HepG2 (cell line): Measurements from ENCODE around the gene PCBP4. TPM values are rescaled to one million over a fixed set of nuclear protein-coding genes. Genes with fewer than 3 reads are reported as not detected.

Source experiments
- DDIT3 ChIP-seq: sonication (generic); formaldehyde crosslinking; IDR thresholded peaks from 2 replicates; pipeline ENCODE4 v1.4.0; 2020; ENCODE audit warnings: mild to moderate bottlenecking, missing genetic modification reagents
- HOXA7 ChIP-seq: sonication (generic); formaldehyde crosslinking; IDR thresholded peaks from 2 replicates; pipeline ENCODE4 v1.8.1; 2022; ENCODE audit warnings: mild to moderate bottlenecking, missing genetic modification reagents, moderate library complexity
- KLF15 ChIP-seq: sonication (generic); formaldehyde crosslinking; IDR thresholded peaks from 2 replicates; pipeline ENCODE4 v1.8.1; 2023; ENCODE audit warnings: borderline replicate concordance, mild to moderate bottlenecking, inconsistent platforms, missing genetic modification reagents, mixed read lengths
- KLF6 ChIP-seq: IDR thresholded peaks from 2 replicates; pipeline ENCODE4 v1.8.0; 2016; ENCODE audit warnings: missing biosample characterization, missing genetic modification reagents
- NKX3-1 ChIP-seq: sonication (generic); formaldehyde crosslinking; IDR thresholded peaks from 2 replicates; pipeline ENCODE4 v1.5.0; 2020; ENCODE audit warnings: missing genetic modification reagents
- RBFOX2 ChIP-seq: fragments of 200-400 bp; formaldehyde crosslinking; IDR thresholded peaks from 2 replicates; pipeline ENCODE4 v1.6.1; 2017; ENCODE audit warnings: low read depth, mild to moderate bottlenecking, low read length
- RBM22 ChIP-seq: fragments of 200-400 bp; formaldehyde crosslinking; optimal IDR thresholded peaks from 2 replicates; pipeline ENCODE3; 2017; ENCODE audit warnings: mild to moderate bottlenecking, low read length, moderate library complexity
- SSRP1 ChIP-seq: IDR thresholded peaks from 2 replicates; pipeline ENCODE4 v1.6.1; 2016; ENCODE audit warnings: control low read depth
- TBL1XR1 ChIP-seq: fragments of 150-350 bp; IDR thresholded peaks from 2 replicates; pipeline ENCODE4 v1.6.1; 2014; ENCODE audit warnings: borderline replicate concordance, low read length; ENCODE audit not compliant: partially characterized antibody
- ZNF230 ChIP-seq: sonication (generic); formaldehyde crosslinking; IDR thresholded peaks from 2 replicates; pipeline ENCODE4 v1.4.0; 2020; ENCODE audit warnings: mild to moderate bottlenecking, missing genetic modification reagents
- ZNF264 ChIP-seq: sonication (generic); formaldehyde crosslinking; IDR thresholded peaks from 2 replicates; pipeline ENCODE4 v1.4.0; 2020; ENCODE audit warnings: missing genetic modification reagents
- ZNF280D ChIP-seq: sonication (generic); formaldehyde crosslinking; IDR thresholded peaks from 2 replicates; pipeline ENCODE4 v1.5.1; 2020; ENCODE audit warnings: mild to moderate bottlenecking, missing genetic modification reagents
- ZNF282 ChIP-seq: fragments of 450-650 bp; IDR thresholded peaks from 2 replicates; pipeline ENCODE4 v1.6.1; 2018; ENCODE audit not compliant: partially characterized antibody
- ZNF317 ChIP-seq: sonication (generic); formaldehyde crosslinking; IDR thresholded peaks from 2 replicates; pipeline ENCODE4 v1.5.0; 2020; ENCODE audit warnings: mild to moderate bottlenecking, missing genetic modification reagents
- ZNF326 ChIP-seq: sonication (generic); formaldehyde crosslinking; IDR thresholded peaks from 2 replicates; pipeline ENCODE4 v1.4.0; 2020; ENCODE audit warnings: missing genetic modification reagents, borderline replicate concordance
- ZNF34 ChIP-seq: sonication (generic); formaldehyde crosslinking; IDR thresholded peaks from 2 replicates; pipeline ENCODE4 v1.4.0; 2020; ENCODE audit warnings: mild to moderate bottlenecking, missing genetic modification reagents, borderline replicate concordance
- ZNF501 ChIP-seq: sonication (generic); formaldehyde crosslinking; IDR thresholded peaks from 2 replicates; pipeline ENCODE4 v1.5.1; 2020; ENCODE audit warnings: mild to moderate bottlenecking, moderate library complexity, missing genetic modification reagents
- ZNF749 ChIP-seq: sonication (generic); formaldehyde crosslinking; IDR thresholded peaks from 2 replicates; pipeline ENCODE4 v1.8.0; 2022; ENCODE audit warnings: mild to moderate bottlenecking, missing genetic modification reagents, moderate library complexity, borderline replicate concordance
- polyA plus RNA-seq, 8 experiments: library from polyadenylated mRNA; depleted of rRNA in 3 of 8; stranded (reverse) in 7 of 8; unstranded in 1 of 8; fragments of >200 nt; fragmentation: Illumina TruSeq in 4 of 8; extraction: Trizol in 4 of 8; gene quantifications; 2 replicates each; pipeline versions ENCODE4 v1.2.1 to v1.2.3, GENCODE V29; 2011 to 2016; ENCODE audit warnings: low read depth in 4 of 8, missing spikeins in 1 of 8, mixed read lengths in 1 of 8; ENCODE audit not compliant: insufficient read depth in 1 of 8
- total RNA-seq, 5 experiments: library from RNA; depleted of rRNA; stranded (reverse); fragments of >200 nt; fragmentation: Illumina TruSeq; extraction: Trizol; gene quantifications; 2 replicates each; pipeline ENCODE4 v1.2.3, GENCODE V29; 2016; ENCODE audit warnings: low read depth in 1 of 5
- TF ChIP-seq, protein P1 (sequence below): sonication (generic); formaldehyde crosslinking; conservative IDR thresholded peaks from 2 replicates; pipeline ENCODE4 v1.5.0; 2020; ENCODE audit warnings: missing genetic modification reagents
- TF ChIP-seq, protein P2 (sequence below): sonication (generic); formaldehyde crosslinking; IDR thresholded peaks from 2 replicates; pipeline ENCODE4 v1.4.0; 2020; ENCODE audit warnings: mild to moderate bottlenecking, missing genetic modification reagents

PCBP4 gene
- total and polyA plus RNA-seq, 2 of the 13 experiments (the other 11 are each of a cell fraction or from before 2014, with no cell fraction given): 36.8 to 51.3 TPM

DNA sequence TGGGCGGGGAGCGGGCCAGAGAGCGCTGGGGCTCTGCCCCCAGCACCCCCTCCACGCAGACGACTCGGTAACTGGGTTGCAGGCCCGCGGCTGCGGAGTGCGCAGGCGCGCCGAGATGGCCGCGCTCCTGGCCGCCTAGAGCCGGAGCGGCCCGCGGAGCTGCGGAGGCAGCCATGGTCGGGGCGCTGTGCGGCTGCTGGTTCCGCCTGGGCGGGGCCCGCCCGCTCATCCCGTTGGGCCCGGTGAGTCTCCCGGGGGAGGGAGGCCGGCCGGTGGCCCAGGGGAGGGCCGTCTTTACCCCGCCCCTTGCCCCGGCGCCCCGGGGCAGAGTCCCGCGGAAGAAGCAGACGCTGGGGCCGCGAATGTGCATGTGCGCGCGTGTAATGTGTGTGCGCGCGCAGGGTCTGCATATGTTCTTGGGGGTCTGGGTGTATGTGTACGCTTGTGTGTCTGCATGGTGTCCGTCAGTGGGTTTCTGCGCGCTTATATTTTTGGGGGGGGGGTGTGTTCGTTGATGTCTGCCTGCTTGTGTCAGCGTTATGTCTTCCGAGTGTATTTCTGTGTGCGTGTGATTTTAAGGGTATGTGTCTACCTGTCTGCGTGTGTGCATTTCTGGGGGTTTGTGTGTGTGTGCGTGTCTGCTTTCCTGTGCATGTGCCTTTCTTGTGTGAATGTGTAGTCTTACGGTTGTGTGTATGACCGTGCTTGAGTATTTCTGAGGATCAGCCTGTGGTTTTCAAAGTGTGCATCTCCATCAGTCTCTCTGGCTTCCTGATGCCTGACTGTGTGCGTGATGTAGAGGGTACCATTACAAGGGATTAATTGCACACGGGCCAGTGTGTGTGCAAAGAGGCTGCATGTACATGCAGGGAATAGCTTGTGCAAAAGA, 8.0 kb upstream of the PCBP4 start, which contains the start of gene ABHD14A (continued):
- no peak for TF ChIP-seq ZNF317 (CRISPR knock-in tag)
- TF ChIP-seq ZNF34 (CRISPR knock-in tag): no peak
- TF ChIP-seq ZNF280D: no peak
- no peak for TF ChIP-seq ZNF501 (CRISPR knock-in tag)
- TF ChIP-seq RBFOX2: peak; percentile 95
- TF ChIP-seq DDIT3 (CRISPR knock-in tag): no peak
- TF ChIP-seq KLF6 (CRISPR knock-in tag): no peak; the same call in 1 of the 2 replicates
- TF ChIP-seq NKX3-1 (CRISPR knock-in tag): no peak
- no peak for TF ChIP-seq ZNF230 (CRISPR knock-in tag)
- no peak for TF ChIP-seq RBM22
- TF ChIP-seq, protein P1, sequence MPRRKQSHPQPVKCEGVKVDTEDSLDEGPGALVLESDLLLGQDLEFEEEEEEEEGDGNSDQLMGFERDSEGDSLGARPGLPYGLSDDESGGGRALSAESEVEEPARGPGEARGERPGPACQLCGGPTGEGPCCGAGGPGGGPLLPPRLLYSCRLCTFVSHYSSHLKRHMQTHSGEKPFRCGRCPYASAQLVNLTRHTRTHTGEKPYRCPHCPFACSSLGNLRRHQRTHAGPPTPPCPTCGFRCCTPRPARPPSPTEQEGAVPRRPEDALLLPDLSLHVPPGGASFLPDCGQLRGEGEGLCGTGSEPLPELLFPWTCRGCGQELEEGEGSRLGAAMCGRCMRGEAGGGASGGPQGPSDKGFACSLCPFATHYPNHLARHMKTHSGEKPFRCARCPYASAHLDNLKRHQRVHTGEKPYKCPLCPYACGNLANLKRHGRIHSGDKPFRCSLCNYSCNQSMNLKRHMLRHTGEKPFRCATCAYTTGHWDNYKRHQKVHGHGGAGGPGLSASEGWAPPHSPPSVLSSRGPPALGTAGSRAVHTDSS: no peak
- TF ChIP-seq KLF15 (CRISPR knock-in tag): no peak
- no peak for TF ChIP-seq ZNF282
- TF ChIP-seq ZNF749 (CRISPR knock-in tag): no peak
- TF ChIP-seq, protein P2, sequence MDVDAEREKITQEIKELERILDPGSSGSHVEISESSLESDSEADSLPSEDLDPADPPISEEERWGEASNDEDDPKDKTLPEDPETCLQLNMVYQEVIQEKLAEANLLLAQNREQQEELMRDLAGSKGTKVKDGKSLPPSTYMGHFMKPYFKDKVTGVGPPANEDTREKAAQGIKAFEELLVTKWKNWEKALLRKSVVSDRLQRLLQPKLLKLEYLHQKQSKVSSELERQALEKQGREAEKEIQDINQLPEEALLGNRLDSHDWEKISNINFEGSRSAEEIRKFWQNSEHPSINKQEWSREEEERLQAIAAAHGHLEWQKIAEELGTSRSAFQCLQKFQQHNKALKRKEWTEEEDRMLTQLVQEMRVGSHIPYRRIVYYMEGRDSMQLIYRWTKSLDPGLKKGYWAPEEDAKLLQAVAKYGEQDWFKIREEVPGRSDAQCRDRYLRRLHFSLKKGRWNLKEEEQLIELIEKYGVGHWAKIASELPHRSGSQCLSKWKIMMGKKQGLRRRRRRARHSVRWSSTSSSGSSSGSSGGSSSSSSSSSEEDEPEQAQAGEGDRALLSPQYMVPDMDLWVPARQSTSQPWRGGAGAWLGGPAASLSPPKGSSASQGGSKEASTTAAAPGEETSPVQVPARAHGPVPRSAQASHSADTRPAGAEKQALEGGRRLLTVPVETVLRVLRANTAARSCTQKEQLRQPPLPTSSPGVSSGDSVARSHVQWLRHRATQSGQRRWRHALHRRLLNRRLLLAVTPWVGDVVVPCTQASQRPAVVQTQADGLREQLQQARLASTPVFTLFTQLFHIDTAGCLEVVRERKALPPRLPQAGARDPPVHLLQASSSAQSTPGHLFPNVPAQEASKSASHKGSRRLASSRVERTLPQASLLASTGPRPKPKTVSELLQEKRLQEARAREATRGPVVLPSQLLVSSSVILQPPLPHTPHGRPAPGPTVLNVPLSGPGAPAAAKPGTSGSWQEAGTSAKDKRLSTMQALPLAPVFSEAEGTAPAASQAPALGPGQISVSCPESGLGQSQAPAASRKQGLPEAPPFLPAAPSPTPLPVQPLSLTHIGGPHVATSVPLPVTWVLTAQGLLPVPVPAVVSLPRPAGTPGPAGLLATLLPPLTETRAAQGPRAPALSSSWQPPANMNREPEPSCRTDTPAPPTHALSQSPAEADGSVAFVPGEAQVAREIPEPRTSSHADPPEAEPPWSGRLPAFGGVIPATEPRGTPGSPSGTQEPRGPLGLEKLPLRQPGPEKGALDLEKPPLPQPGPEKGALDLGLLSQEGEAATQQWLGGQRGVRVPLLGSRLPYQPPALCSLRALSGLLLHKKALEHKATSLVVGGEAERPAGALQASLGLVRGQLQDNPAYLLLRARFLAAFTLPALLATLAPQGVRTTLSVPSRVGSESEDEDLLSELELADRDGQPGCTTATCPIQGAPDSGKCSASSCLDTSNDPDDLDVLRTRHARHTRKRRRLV (CRISPR knock-in tag): no peak
- TF ChIP-seq HOXA7 (CRISPR knock-in tag): no peak
- TF ChIP-seq ZNF326 (CRISPR knock-in tag): no peak
- TF ChIP-seq SSRP1 (CRISPR knock-in tag): no peak
- no peak for TF ChIP-seq ZNF264 (CRISPR knock-in tag)
- TF ChIP-seq TBL1XR1: no peak
